ENCODE measurements around the gene LHX2.
"Not testable (repeated sequence)": the region's sequence is repeated elsewhere in the genome, so short reads cannot be mapped to it uniquely, and the experiment has no call there.

The LHX2 gene

GRCh38 chr9:124011460-124012301 lies at the start of gene LHX2:
LHX2 (plus strand) TSS chr9:124011768; CDS start chr9:124012349, 581 bp downstream.
- DNase-seq (ENCODE audit: low spot score): peak; percentile 92

GRCh38 chr9:123964761-123965160 lies 46.8 kb upstream of the LHX2 start:
- no peak for DNase-seq (ENCODE audit: low spot score)

DNA sequence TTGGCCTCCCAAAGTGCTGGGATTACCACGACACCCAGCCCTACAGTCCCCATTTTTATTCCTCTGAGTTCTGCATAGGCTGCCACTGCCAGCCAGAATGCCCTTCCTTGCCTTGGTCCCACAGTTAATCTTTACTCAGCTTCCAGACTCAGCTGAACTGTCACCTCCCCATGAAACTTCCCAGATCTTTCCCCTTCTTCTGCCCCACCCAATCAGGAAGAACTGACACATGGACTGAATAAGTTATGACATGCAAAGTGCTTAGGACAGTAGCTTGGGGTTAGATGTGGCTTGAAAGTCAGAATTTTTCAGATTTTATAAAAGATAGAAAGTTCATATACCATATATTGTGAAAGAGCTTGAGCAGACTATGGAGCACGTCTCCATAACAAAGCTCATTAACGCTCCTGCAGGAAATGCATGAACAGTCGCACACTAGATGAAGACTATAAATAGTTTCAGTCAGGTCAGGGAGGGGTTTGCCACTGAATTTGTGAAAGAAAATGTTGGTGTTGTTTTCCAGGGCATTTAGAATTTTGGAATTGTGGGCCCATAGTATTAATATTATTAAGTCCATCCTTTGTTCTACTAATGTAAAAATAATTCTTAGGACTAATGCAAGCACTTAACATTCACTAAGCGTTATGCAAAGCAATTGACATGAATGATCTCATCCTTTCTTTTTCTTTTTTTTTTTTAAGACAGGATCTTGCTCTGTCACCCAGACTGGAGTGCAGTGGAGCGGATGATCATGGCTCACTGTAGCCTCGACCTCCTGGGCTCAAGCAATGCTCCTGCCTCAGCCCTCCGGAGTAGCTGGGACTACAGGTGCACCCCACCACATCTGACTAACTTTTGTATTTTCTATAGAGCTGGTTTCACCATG lies 45.5 kb upstream of the LHX2 start:
- DNase-seq (ENCODE audit: low spot score): no peak

GRCh38 chr9:123967323-123967722 lies 44.2 kb upstream of the LHX2 start:
- no peak for DNase-seq (ENCODE audit: low spot score)

DNA sequence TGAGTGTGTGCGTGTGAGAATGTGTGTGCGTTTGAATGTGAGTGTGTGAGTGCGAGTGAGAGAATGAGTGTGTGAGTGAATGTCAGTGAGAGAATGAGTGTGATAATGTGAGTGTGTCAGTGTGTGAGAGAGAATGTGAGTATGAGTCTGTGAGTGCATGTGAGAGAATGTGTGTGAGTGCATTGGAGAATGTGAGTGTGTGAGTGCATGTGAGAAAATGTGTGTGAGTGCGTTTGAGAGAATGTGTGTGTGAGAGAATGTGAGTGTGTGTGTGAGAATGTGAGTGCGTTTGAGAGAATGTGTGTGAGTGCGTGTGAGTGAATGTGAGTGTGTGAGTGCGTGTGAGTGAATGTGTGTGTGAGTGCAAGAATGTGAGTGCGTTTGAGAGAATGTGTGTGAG lies 39.0 kb upstream of the LHX2 start:
- DNase-seq (ENCODE audit: low spot score): no peak

GRCh38 chr9:123973590-123974223 lies 37.9 kb upstream of the LHX2 start:
- no peak for DNase-seq (ENCODE audit: low spot score)

DNA sequence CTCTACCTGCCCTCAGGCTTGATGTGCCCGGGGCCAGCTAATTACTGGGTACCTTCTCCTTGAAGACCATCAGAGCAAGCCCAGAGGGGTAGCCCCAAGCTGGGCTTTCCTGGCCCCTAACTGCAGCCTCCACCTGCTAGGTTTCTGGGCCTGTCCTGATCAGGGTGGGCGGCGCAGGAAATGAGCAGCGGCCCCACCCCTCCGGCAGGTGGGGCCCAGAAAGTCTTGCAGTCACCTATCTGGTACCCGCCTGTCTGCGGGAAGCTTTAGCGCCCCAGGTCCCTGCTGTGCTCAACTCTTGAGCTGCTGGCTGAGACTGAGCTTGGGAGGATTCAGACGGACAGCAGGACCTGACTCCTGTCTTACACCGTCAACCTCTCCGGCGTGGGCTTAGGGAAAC lies 37.1 kb upstream of the LHX2 start:
- DNase-seq (ENCODE audit: low spot score): no peak

- DNase-seq (ENCODE audit: low spot score): no peak
Measured at GRCh38 chr9:123975871-123976270, 35.7 kb upstream of the LHX2 start.

GRCh38 chr9:123976579-123976978 lies 35.0 kb upstream of the LHX2 start:
- not testable (repeated sequence) for DNase-seq (ENCODE audit: low spot score)

DNA sequence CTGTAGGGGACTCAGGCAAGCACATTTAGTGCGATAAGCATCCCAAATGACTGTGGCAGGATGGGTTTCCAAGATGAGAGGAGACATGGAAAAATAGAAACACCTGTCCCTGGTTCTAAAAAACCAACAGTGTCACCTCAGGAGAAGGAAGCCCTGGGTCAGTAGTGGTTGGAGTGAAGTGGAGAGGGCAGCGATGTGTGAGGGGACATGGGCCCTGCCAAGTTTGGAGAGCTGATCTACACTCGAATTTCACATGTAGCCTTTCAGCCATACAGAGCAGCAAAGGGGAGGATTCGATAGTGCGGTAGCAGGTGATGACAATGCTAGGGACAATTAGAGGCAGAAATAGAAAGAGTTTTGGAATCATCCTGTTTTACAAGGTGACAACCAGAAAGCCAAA lies 32.6 kb upstream of the LHX2 start:
- no peak for DNase-seq (ENCODE audit: low spot score)

DNA sequence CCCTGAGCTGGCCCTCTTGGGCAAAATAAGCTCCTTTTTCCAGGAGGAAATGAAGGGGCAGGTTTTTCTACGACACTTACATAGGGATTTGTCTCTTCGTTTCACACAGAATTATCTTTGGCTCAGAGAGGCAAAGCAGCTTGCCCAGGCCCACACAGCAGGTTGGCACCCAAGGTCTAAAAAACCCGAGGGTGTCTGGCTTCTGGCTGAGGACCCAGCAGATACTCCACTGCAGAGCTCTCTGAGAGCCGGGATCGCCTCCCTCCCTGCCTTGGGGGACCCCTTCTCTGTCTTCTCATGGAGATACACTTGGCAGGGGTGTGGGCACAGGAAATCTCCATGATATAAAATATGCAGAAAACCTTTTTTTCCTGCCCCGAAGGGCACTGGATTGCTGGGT lies 29.0 kb upstream of the LHX2 start:
- no peak for DNase-seq (ENCODE audit: low spot score)

GRCh38 chr9:123983047-123983446 lies 28.5 kb upstream of the LHX2 start:
- DNase-seq (ENCODE audit: low spot score): no peak

GRCh38 chr9:123984802-123985201 lies 26.8 kb upstream of the LHX2 start:
- no peak for DNase-seq (ENCODE audit: low spot score)

GRCh38 chr9:123985869-123986268 lies 25.7 kb upstream of the LHX2 start:
- no peak for DNase-seq (ENCODE audit: low spot score)

GRCh38 chr9:123990427-123990826 lies 21.1 kb upstream of the LHX2 start:
- DNase-seq (ENCODE audit: low spot score): no peak

- not testable (repeated sequence) for DNase-seq (ENCODE audit: low spot score)
Measured at GRCh38 chr9:123992679-123993078, 18.9 kb upstream of the LHX2 start.

DNA sequence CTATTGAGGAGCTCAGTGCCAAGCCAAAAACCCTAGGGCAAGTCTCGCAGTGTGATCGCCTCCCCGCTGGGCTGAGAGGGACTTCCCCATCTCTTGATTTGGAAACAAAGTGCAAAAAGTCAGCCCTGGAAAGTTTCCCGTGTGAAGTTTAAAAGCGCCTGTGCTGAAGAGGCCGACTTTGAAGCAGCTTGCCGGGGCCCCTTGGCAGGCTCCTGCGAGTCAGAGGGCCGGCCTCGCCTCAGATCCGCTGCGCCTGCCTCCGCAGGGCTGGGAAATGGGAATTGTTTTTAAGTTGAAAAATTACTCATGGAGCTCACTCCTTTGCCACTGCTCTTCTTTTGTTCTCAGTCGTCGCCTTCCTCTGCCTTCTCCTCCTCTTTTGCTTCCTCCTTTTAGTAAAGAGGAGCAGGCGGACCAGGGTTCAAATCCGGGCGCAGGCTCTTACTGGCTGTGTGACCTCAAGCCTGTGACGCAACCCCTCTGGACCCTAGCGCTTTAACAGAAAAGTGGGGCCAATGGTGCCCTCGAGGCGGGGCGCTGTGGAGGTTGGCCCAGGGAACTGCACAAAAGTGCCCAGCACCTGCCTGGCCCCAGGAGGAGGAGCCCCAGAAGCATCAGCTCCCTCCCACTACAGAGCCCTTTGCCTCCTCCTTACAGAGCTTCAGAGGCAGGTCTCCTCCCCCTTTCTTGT lies 14.7 kb upstream of the LHX2 start:
- no peak for DNase-seq (ENCODE audit: low spot score)

DNA sequence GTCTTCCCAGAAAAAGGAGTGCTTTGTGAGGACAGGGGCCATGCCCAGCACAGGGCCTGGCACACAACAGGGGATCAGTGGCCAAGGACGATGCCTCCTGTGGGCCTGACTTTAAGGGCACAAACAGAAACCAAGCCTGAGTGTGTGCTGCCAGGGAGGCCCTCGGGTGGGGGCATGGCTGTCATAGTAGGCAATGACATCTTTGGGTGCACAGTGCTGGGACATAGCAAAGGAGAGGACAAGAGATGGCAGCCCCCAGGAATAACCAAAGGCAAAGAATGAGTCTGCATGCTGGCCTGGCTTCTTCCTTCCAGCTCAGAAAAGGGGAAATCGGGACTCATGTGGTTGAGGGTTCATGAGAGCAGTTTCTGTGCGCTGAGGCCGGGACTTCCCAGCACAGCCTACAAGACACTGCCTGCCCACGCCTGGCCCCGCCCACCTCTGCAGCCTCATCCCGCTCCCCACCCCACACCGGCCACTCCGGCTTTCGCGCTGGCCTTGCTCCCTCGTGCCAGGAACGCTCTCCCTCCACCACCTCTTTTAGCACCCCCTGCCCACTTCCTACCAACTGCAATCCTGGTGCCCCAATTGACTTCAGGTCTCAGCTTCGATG lies 13.8 kb upstream of the LHX2 start:
- no peak for DNase-seq (ENCODE audit: low spot score)

GRCh38 chr9:123998278-123998925 lies 13.2 kb upstream of the LHX2 start:
- DNase-seq (ENCODE audit: low spot score): no peak

DNA sequence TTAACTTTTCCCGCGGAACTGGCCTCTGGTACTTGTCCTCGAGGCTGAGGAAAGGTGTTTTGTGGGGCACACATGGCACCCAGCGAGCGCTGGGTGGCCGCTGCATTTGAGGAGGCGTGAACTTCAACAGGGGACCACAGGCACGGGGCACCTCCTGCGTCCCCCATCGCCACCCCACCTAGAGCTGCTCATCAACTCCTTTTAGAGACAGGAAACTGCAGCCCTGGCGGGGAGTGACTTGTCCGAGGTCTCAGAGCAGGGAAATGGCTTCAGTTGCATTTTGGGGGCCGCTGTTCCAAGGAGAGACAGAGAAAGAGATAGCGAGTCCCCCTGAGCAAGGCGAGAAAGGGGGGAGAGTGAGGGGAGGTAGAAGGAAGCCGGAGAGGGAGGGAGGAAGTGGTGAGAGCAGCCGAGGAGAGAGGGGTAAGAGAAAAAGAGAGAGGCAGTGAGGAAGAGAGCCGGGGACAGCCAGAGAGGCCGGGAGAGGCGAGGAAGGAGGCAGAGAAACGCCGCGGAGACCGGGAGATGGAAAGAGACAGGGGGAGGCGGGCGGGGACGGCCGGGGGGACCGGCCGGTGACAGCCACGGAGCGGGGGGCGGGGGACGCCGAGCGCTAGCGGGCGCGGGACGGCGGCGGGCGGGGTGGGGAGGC lies 12.5 kb upstream of the LHX2 start:
- no peak for DNase-seq (ENCODE audit: low spot score)

GRCh38 chr9:123999661-124000060 lies 11.9 kb upstream of the LHX2 start:
- DNase-seq (ENCODE audit: low spot score): peak; percentile 81
